LNCaP clone FGC (cell line): ENCODE data around the gene RPS6KA3.

Experiments used
- DNase-seq: peaks from one replicate; pipeline ENCODE4 v3.0.0-alpha.2; 2011; ENCODE audit warnings: low read depth
- H3K4me3 ChIP-seq: 2 replicates; pipeline ENCODE4 v1.5.1; 2011; ENCODE audit warnings: mild to moderate bottlenecking, low read depth, low read length, control low read depth
- TF ChIP-seq, protein P1 (sequence below): IDR thresholded peaks from 2 replicates; pipeline ENCODE4 v1.5.1; 2012; ENCODE audit warnings: mild to moderate bottlenecking; ENCODE audit not compliant: control insufficient read depth, insufficient read depth; ENCODE audit errors: extremely low read depth

The RPS6KA3 gene

DNA sequence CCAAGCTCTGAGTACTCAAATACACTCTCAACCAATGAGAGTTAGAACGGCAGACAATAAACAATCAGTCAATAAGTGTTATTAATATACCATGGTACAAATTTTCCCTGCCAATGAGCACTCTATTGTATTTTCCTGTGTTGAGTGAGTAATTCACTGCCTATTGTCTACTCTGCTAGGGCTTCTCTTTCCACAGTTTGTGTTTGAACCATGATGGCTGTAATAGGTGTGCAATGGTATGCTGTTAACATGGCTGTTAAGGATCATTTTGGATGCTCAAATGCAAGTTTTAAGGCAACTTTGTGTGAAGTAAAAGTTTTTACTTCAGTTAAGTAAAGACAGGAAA lies 41.2 kb downstream of the RPS6KA3 start:
- TF ChIP-seq, protein P1, sequence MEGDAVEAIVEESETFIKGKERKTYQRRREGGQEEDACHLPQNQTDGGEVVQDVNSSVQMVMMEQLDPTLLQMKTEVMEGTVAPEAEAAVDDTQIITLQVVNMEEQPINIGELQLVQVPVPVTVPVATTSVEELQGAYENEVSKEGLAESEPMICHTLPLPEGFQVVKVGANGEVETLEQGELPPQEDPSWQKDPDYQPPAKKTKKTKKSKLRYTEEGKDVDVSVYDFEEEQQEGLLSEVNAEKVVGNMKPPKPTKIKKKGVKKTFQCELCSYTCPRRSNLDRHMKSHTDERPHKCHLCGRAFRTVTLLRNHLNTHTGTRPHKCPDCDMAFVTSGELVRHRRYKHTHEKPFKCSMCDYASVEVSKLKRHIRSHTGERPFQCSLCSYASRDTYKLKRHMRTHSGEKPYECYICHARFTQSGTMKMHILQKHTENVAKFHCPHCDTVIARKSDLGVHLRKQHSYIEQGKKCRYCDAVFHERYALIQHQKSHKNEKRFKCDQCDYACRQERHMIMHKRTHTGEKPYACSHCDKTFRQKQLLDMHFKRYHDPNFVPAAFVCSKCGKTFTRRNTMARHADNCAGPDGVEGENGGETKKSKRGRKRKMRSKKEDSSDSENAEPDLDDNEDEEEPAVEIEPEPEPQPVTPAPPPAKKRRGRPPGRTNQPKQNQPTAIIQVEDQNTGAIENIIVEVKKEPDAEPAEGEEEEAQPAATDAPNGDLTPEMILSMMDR, result no peak
- no peak overlapping the region for H3K4me3 ChIP-seq
- no peak for DNase-seq

DNA sequence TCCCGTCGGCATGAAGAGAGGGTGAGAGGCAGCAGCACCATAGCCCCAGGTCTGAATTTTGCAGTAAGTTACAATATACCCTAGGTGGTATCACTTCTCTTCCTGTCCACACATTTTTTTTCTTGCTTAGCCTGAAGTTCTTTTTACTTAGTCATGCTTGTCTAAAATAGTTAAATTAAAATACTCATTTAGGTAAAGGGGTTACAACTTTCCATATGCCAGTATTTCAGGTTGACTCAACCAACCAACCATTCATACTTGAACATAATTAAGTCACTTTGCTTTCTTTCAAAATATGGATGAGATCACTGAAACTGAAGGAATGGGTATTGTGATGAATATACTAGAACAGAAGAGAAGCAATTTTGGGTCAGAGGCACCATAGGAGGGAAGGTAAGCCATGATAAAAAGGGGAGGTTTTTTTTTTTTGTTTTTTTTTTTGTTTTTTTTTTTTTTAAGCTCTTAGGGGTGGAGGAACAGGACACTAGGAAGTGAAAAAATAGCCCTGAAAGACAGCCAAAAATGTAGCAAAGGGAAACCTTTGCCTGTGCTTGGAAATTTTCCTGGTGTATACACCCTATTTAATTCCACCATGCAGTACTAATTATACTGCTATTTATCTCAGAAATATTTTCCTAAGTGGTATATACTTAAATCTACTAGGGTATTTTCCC lies 41.8 kb downstream of the RPS6KA3 start:
- TF ChIP-seq, protein P1, result no peak
- DNase-seq, result no peak

DNA sequence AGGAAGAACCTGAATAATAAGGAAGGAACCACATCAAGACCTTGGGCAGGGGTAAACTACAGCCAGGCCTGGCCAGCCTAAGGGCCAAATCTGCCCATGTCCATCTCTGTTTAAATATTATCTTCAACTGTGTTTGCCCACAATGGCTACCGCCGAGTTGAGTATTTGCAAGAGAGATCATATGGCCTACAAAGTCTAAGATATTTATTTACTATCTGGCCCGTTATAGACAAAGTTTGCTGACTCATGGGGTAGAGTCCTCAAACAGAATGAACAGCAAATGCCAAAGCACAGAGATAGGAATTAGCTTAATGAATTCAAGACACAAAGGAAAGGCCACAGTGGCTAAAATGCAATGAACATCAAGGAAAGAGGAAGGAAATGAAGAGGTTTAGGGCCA lies 44.8 kb downstream of the RPS6KA3 start:
- TF ChIP-seq, protein P1, result no peak
- H3K4me3 ChIP-seq, result no peak overlapping the region
- peak; percentile 90 for DNase-seq

More for the DNA sequence above, 41.8 kb downstream of the RPS6KA3 start:
- H3K4me3 ChIP-seq, result no peak overlapping the region

DNA sequence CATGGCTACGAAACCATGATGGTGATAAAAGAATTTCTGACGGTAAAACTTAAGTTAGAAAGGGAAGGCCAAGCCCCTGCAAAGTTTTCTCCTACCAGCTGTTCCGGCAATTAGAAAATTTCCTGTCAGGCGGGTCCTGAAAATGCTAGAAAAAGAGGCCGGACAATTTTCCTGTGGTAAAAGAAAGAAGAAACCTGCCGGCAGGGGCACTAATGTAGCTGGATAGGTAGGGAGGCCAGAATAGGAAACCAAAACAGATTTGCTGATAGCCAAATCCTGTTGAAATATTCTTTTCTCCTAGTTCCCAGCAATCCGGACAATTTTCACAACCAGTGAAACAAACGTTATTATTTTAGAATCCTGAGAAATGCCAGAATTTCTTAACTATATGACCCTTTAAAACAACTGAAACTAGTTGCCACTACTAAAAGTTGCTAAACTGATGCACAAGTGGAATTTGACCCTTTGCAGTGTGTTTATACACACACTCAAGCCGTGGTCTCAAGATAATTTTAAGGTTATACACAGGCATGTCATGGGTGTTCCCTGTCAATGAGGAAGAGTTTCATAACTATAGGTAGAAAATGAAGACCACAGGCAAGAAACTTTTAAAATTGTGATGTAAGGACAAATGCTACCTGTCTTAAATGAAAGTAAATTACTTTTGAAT lies 47.7 kb downstream of the RPS6KA3 start:
- TF ChIP-seq, protein P1, result no peak
- DNase-seq, result no peak
- no peak overlapping the region for H3K4me3 ChIP-seq

DNA sequence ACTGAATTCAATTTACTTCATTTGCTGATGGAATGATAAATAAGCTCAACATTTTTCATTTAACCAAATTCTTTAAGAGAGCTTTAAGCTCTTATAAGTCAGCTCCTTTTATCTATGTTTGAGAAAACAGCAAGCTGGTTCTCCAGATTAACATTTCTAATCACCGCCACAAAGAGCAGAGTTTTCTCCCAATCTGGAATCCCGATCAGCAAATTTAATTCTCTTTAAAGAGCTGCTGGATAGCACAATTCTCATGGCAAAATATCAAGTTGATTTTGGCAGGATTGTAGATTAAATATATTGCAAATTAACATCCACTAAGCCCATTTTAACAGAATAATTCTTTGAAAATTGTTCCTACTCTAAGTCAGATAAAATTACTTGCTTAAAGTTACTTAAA lies 48.8 kb downstream of the RPS6KA3 start:
- no peak overlapping the region for H3K4me3 ChIP-seq
- peak; percentile 13 for DNase-seq
- TF ChIP-seq, protein P1, result no peak

DNA sequence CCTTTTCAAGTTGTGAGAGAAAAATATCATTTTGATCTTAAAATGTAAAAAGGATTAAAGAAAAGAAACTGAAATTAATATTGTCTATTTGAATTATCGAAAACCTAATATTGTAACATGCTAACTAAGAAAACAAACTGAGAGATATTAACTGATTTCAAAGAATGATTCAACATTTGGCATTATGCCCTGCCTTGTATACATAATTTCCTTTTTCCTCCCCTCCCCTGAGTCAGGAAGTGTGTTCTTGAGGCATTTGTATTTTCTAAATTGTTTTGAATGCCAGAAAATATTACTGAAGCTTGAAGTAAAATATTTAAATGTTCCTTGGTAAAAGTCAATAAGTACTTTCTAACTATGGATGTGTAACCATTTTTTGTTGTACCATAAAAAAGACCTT lies 49.4 kb downstream of the RPS6KA3 start:
- TF ChIP-seq, protein P1, result no peak
- H3K4me3 ChIP-seq, result no peak overlapping the region
- DNase-seq, result peak; percentile 27
